SU-DHL-6 (cell line): ENCODE measurements around the gene ACAP3.

Experiments
- CTCF ChIP-seq: fragments of 200-600 bp; sonication (generic); IDR thresholded peaks from one replicate; pipeline ENCODE4 v1.5.1; 2017; ENCODE audit warnings: antibody characterized with exemption, mild to moderate bottlenecking, low read length, moderate library complexity; ENCODE audit not compliant: insufficient read depth, poor library complexity, severe bottlenecking
- EZH2phosphoT487 ChIP-seq: fragments of 200-600 bp; sonication (generic), shearing (Covaris generic); conservative IDR thresholded peaks from 2 replicates; pipeline ENCODE4 v1.6.1; 2018; ENCODE audit warnings: mild to moderate bottlenecking, antibody characterized with exemption, low read length, moderate library complexity, mixed read lengths

GRCh38 chr1:1343811-1344421 lies 36.2 kb upstream of the ACAP3 start:
- TF ChIP-seq CTCF (no peak), EZH2phosphoT487 (no peak)
